Neural crest cell (in vitro differentiated cells): ENCODE measurements around the gene PPP2R1B. TPM values are rescaled to one million over a fixed set of nuclear protein-coding genes. Genes with fewer than 3 reads are reported as not detected.

Source experiments
- DNase-seq: peaks from one replicate; pipeline ENCODE4 v3.0.0; 2021; ENCODE audit warnings: low read depth, mixed read lengths, low spot score
- H3K27ac Mint-ChIP-seq: one replicate; pipeline ENCODE4 v1.8.0; 2021; ENCODE audit warnings: mild to moderate bottlenecking, mixed read lengths; ENCODE audit not compliant: unreplicated experiment
- H3K27me3 Mint-ChIP-seq: 2 replicates; pipeline ENCODE4 v1.8.0; 2021; ENCODE audit warnings: low read depth, mild to moderate bottlenecking, mixed read lengths
- H3K36me3 Mint-ChIP-seq: 2 replicates; pipeline ENCODE4 v1.8.0; 2021; ENCODE audit warnings: low read depth, mild to moderate bottlenecking, mixed read lengths
- H3K4me1 Mint-ChIP-seq: 2 replicates; pipeline ENCODE4 v1.8.0; 2021; ENCODE audit warnings: mixed read lengths
- H3K4me3 Mint-ChIP-seq: one replicate; pipeline ENCODE4 v1.8.0; 2021; ENCODE audit warnings: mild to moderate bottlenecking, mixed read lengths
- H3K9me3 Mint-ChIP-seq: 2 replicates; pipeline ENCODE4 v1.8.0; 2021; ENCODE audit warnings: mixed read lengths
- long read RNA-seq: library from polyadenylated mRNA; unstranded; transcript quantifications from one replicate; pipeline ENCODE4 v2.0.0, GENCODE V29; 2020
- total RNA-seq: library from RNA; stranded (reverse); gene quantifications from 2 replicates; pipeline ENCODE4 v1.2.1, GENCODE V29; 2021
- TF ChIP-seq, protein P1 (sequence below): fragments of 200-600 bp; sonication (generic); conservative IDR thresholded peaks from 2 replicates; pipeline ENCODE4 v1.5.0; 2021; ENCODE audit warnings: antibody characterized with exemption, mild to moderate bottlenecking

The PPP2R1B gene
- total RNA-seq = 78.0 and 80.4 TPM in 2 replicates
- long read RNA-seq, full-length matches to known transcripts = 234 of 259 reads
- long read RNA-seq, partial matches to known transcripts = 13 of 259 reads
- long read RNA-seq, other reads (novel, unspliced or antisense) = 12 of 259 reads

DNA sequence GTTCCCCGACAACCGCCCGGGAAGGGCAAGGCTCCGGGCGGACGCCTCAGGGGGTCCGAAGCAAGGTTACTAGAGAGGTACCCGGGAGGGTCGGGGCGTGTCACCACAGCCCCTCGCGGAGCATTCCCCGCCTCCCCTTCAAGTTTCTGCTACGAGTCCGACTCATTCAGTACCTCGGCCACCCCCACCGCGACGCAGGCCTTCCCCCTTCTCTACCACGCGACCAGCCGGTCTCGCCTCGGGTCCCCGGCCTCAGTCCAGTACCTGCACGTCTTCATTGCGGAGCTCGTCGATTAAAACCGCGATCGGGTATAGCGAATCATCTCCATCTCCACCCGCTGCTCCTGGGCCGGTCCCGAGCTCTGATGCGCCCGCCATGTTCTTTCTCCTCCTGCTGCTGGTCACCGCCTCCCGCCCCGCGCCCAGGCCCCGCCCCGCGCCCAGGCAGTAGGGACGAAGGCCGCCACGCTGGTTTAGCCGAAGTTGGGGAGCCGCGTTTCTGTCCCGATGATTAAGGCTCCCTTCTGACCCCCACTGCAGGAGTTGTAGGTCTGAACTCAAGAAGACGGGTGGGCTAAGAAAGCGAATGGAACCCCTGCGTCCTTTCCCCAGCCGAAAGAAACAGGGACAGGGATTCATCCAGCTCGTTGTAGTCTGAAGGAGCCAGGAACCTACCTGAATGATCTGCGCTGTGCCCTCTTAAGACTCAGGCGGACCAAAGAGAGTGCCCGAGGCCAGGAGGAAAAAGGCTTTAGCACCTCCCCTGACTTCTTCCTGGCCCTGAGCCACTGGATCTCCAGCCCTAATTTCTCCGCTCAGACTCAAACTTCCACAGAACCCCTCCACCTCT, at the start of gene PPP2R1B:
Gene PPP2R1B (minus strand): TSS at position 406 of the 850 bp plus-strand sequence. CDS start 28 bp downstream, at position 378.
- DNase-seq = peak; percentile 60
- H3K4me3 Mint-ChIP-seq = peak within 1 kb of the TSS; percentile 99
- H3K27ac Mint-ChIP-seq = peak within 1 kb of the TSS; percentile 99
- peaks cover 41% of the 10 kb centered on the region for H3K4me1 Mint-ChIP-seq
- H3K9me3 Mint-ChIP-seq = no peaks in the 10 kb centered on the region
- H3K36me3 Mint-ChIP-seq = peaks cover 3% of the 10 kb centered on the region
- TF ChIP-seq, protein P1, sequence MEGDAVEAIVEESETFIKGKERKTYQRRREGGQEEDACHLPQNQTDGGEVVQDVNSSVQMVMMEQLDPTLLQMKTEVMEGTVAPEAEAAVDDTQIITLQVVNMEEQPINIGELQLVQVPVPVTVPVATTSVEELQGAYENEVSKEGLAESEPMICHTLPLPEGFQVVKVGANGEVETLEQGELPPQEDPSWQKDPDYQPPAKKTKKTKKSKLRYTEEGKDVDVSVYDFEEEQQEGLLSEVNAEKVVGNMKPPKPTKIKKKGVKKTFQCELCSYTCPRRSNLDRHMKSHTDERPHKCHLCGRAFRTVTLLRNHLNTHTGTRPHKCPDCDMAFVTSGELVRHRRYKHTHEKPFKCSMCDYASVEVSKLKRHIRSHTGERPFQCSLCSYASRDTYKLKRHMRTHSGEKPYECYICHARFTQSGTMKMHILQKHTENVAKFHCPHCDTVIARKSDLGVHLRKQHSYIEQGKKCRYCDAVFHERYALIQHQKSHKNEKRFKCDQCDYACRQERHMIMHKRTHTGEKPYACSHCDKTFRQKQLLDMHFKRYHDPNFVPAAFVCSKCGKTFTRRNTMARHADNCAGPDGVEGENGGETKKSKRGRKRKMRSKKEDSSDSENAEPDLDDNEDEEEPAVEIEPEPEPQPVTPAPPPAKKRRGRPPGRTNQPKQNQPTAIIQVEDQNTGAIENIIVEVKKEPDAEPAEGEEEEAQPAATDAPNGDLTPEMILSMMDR = no peak
- no peaks in the 10 kb centered on the region for H3K27me3 Mint-ChIP-seq

- Mint-ChIP-seq H3K4me1 (peaks cover 3% of the 10 kb centered on the region), H3K27me3 (no peaks in the 10 kb centered on the region), H3K4me3 (no peak overlapping the region), H3K9me3 (no peaks in the 10 kb centered on the region), H3K27ac (no peak overlapping the region), H3K36me3 (peaks cover 2% of the 10 kb centered on the region)
- TF ChIP-seq, protein P1 = no peak
- no peak for DNase-seq
These were observed 49.3 kb upstream of the PPP2R1B start for GRCh38 chr11:111815489-111815888.

DNA sequence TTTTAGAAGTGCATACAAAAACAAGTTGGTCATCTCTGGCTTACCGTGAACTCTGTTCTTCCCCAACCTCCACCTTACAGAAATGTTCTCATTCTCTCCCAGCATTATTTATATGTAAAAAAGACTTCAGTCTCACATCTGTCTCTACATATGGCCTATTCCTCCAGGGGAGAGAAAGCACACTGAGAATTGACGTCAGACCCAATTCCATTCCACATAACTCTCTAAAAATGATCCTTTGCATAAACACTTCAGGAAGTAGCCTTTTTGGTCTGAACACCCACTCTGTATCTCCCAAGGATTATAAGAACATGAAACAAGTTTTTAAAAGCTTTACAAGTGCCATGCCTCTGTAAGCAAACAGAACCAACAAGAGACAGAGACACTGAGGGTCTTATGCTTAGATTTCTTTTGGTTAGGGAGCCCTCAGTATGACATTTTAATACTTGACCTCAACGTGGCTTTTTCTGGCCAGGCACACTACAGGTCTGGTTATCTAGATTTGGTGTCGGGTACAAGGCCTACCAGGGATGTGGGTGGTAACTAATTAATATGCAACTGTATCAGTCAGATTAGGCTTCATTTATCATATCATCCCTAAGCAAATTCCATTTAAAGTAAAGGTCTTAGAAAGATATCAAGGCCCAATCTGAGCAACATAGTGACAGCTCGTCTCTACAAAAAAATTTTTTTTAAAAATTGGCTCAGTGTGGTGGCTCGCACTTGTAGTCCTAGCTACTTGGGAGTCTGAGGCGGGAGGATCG, 48.5 kb upstream of the PPP2R1B start:
- no peak for DNase-seq
- Mint-ChIP-seq H3K4me1 (peaks cover 3% of the 10 kb centered on the region), H3K9me3 (no peaks in the 10 kb centered on the region), H3K4me3 (no peak overlapping the region), H3K27me3 (no peaks in the 10 kb centered on the region), H3K36me3 (peaks cover 2% of the 10 kb centered on the region), H3K27ac (no peak overlapping the region)
- TF ChIP-seq, protein P1 = no peak

- Mint-ChIP-seq H3K27me3 (no peaks in the 10 kb centered on the region), H3K4me1 (peaks cover 3% of the 10 kb centered on the region), H3K27ac (no peak overlapping the region), H3K9me3 (no peaks in the 10 kb centered on the region), H3K4me3 (no peak overlapping the region), H3K36me3 (peaks cover 2% of the 10 kb centered on the region)
- TF ChIP-seq, protein P1 = no peak
- no peak for DNase-seq
These were observed 47.9 kb upstream of the PPP2R1B start for GRCh38 chr11:111814106-111814505.

- peaks cover 9% of the 10 kb centered on the region for H3K36me3 Mint-ChIP-seq
- H3K4me3 Mint-ChIP-seq = no peak overlapping the region
- no peak overlapping the region for H3K27ac Mint-ChIP-seq
- no peaks in the 10 kb centered on the region for H3K9me3 Mint-ChIP-seq
- TF ChIP-seq, protein P1 = no peak
- peaks cover 3% of the 10 kb centered on the region for H3K4me1 Mint-ChIP-seq
- DNase-seq = no peak
- no peaks in the 10 kb centered on the region for H3K27me3 Mint-ChIP-seq
These were observed 46.0 kb upstream of the PPP2R1B start for GRCh38 chr11:111812211-111812610.
